ENCODE measurements around the gene FAM13A. TPM values are rescaled to one million over a fixed set of nuclear protein-coding genes. Genes with fewer than 3 reads are reported as not detected.

FAM13A gene
- total RNA-seq, 2 experiments from 2014 or later, result 10.5 TPM

- peaks cover 14% of the 10 kb centered on the region for H3K27me3 Mint-ChIP-seq
- peaks cover 8% of the 10 kb centered on the region for H3K36me3 Mint-ChIP-seq
- H3K4me3 Mint-ChIP-seq, result no peak overlapping the region
- H3K9me3 Mint-ChIP-seq, result no peaks in the 10 kb centered on the region
- peaks cover 9% of the 10 kb centered on the region for H3K4me1 Mint-ChIP-seq
- POLR2A ChIA-PET, result no interaction called here
- no peak overlapping the region for H3K27ac Mint-ChIP-seq
- ATAC-seq (ENCODE audit: low read depth) (no peak), DNase-seq (no peak)
Measured at GRCh38 chr4:88804234-88804633, 252.8 kb downstream of the FAM13A start.

GRCh38 chr4:88803600-88804096 lies 253.3 kb downstream of the FAM13A start:
- Mint-ChIP-seq H3K27me3 (peaks cover 11% of the 10 kb centered on the region), H3K4me3 (no peak overlapping the region)
- no peak for DNase-seq

GRCh38 chr4:88802585-88803286 lies 254.2 kb downstream of the FAM13A start:
- Mint-ChIP-seq H3K9me3 (no peaks in the 10 kb centered on the region), H3K27me3 (peaks cover 11% of the 10 kb centered on the region), H3K4me3 (no peak overlapping the region), H3K36me3 (peaks cover 9% of the 10 kb centered on the region), H3K27ac (no peak overlapping the region), H3K4me1 (peaks cover 9% of the 10 kb centered on the region)
- DNase-seq (no peak), ATAC-seq (ENCODE audit: low read depth) (no peak)
- POLR2A ChIA-PET, result no interaction called here

More at GRCh38 chr4:88803600-88804096, 253.3 kb downstream of the FAM13A start:
- Mint-ChIP-seq H3K27ac (no peak overlapping the region), H3K9me3 (no peaks in the 10 kb centered on the region), H3K4me1 (peaks cover 9% of the 10 kb centered on the region), H3K36me3 (peaks cover 8% of the 10 kb centered on the region)
- peak; percentile 54 for ATAC-seq (ENCODE audit: low read depth)
- POLR2A ChIA-PET, result no interaction called here

GRCh38 chr4:88802138-88802537 lies 254.8 kb downstream of the FAM13A start:
- Mint-ChIP-seq H3K4me1 (peaks cover 9% of the 10 kb centered on the region), H3K27ac (no peak overlapping the region)

GRCh38 chr4:88799900-88800299 lies 257.1 kb downstream of the FAM13A start:
- peaks cover 12% of the 10 kb centered on the region for H3K27me3 Mint-ChIP-seq
- POLR2A ChIA-PET, result no interaction called here
- no peak overlapping the region for H3K4me3 Mint-ChIP-seq
- DNase-seq, result no peak
- H3K4me1 Mint-ChIP-seq, result peaks cover 9% of the 10 kb centered on the region
- ATAC-seq (ENCODE audit: low read depth), result no peak
- peaks cover 6% of the 10 kb centered on the region for H3K36me3 Mint-ChIP-seq
- no peak overlapping the region for H3K27ac Mint-ChIP-seq
- H3K9me3 Mint-ChIP-seq, result no peaks in the 10 kb centered on the region

More at GRCh38 chr4:88802138-88802537, 254.8 kb downstream of the FAM13A start:
- Mint-ChIP-seq H3K9me3 (no peaks in the 10 kb centered on the region), H3K4me3 (no peak overlapping the region), H3K27me3 (peaks cover 13% of the 10 kb centered on the region), H3K36me3 (peaks cover 7% of the 10 kb centered on the region)
- POLR2A ChIA-PET, result no interaction called here
- ATAC-seq (ENCODE audit: low read depth) (no peak), DNase-seq (no peak)

GRCh38 chr4:88797725-88798124 lies 259.3 kb downstream of the FAM13A start:
- Mint-ChIP-seq H3K27ac (no peak overlapping the region), H3K4me1 (peaks cover 3% of the 10 kb centered on the region), H3K36me3 (peaks cover 4% of the 10 kb centered on the region), H3K9me3 (no peaks in the 10 kb centered on the region), H3K4me3 (no peak overlapping the region), H3K27me3 (peaks cover 12% of the 10 kb centered on the region)
- no peak for ATAC-seq (ENCODE audit: low read depth)
- POLR2A ChIA-PET, result no interaction called here
- no peak for DNase-seq

- H3K9me3 Mint-ChIP-seq, result no peaks in the 10 kb centered on the region
- peaks cover 1% of the 10 kb centered on the region for H3K36me3 Mint-ChIP-seq
- peaks cover 12% of the 10 kb centered on the region for H3K27me3 Mint-ChIP-seq
- DNase-seq (no peak), ATAC-seq (ENCODE audit: low read depth) (no peak)
- H3K27ac Mint-ChIP-seq, result no peak overlapping the region
- POLR2A ChIA-PET, result no interaction called here
- peaks cover 7% of the 10 kb centered on the region for H3K4me1 Mint-ChIP-seq
- H3K4me3 Mint-ChIP-seq, result no peak overlapping the region
Measured at GRCh38 chr4:88796545-88796944, 260.4 kb downstream of the FAM13A start.

GRCh38 chr4:88794952-88795351 lies 262.0 kb downstream of the FAM13A start:
- H3K27me3 Mint-ChIP-seq, result peaks cover 10% of the 10 kb centered on the region
- H3K4me1 Mint-ChIP-seq, result peaks cover 7% of the 10 kb centered on the region
- ATAC-seq (ENCODE audit: low read depth), result no peak
- H3K36me3 Mint-ChIP-seq, result peaks cover 1% of the 10 kb centered on the region
- DNase-seq, result no peak
- no peak overlapping the region for H3K27ac Mint-ChIP-seq
- no peaks in the 10 kb centered on the region for H3K9me3 Mint-ChIP-seq
- H3K4me3 Mint-ChIP-seq, result no peak overlapping the region
- POLR2A ChIA-PET, result no interaction called here

- POLR2A ChIA-PET, result no interaction called here
- ATAC-seq (ENCODE audit: low read depth), result no peak
- Mint-ChIP-seq H3K27me3 (peaks cover 12% of the 10 kb centered on the region), H3K9me3 (no peaks in the 10 kb centered on the region), H3K4me1 (peaks cover 7% of the 10 kb centered on the region), H3K36me3 (peaks cover 4% of the 10 kb centered on the region), H3K27ac (no peak overlapping the region), H3K4me3 (no peak overlapping the region)
- no peak for DNase-seq
Measured at GRCh38 chr4:88794087-88794690, 262.8 kb downstream of the FAM13A start.

GRCh38 chr4:88793475-88793874 lies 263.5 kb downstream of the FAM13A start:
- Mint-ChIP-seq H3K4me1 (peaks cover 7% of the 10 kb centered on the region), H3K27me3 (peaks cover 13% of the 10 kb centered on the region), H3K4me3 (no peak overlapping the region), H3K27ac (no peak overlapping the region), H3K36me3 (peaks cover 4% of the 10 kb centered on the region), H3K9me3 (no peaks in the 10 kb centered on the region)
- ATAC-seq (ENCODE audit: low read depth) (no peak), DNase-seq (no peak)
- POLR2A ChIA-PET, result no interaction called here

- H3K36me3 Mint-ChIP-seq, result peaks cover 2% of the 10 kb centered on the region
- no peak overlapping the region for H3K27ac Mint-ChIP-seq
- H3K4me3 Mint-ChIP-seq, result no peak overlapping the region
- POLR2A ChIA-PET, result no interaction called here
- ATAC-seq (ENCODE audit: low read depth) (no peak), DNase-seq (no peak)
- peaks cover 13% of the 10 kb centered on the region for H3K27me3 Mint-ChIP-seq
- no peaks in the 10 kb centered on the region for H3K9me3 Mint-ChIP-seq
- H3K4me1 Mint-ChIP-seq, result peaks cover 7% of the 10 kb centered on the region
Measured at GRCh38 chr4:88792821-88793220, 264.2 kb downstream of the FAM13A start.

- POLR2A ChIA-PET, result no interaction called here
- peaks cover 9% of the 10 kb centered on the region for H3K27me3 Mint-ChIP-seq
- peaks cover 2% of the 10 kb centered on the region for H3K36me3 Mint-ChIP-seq
- H3K4me3 Mint-ChIP-seq, result no peak overlapping the region
- peaks cover 7% of the 10 kb centered on the region for H3K4me1 Mint-ChIP-seq
- no peak for ATAC-seq (ENCODE audit: low read depth)
- no peaks in the 10 kb centered on the region for H3K9me3 Mint-ChIP-seq
- DNase-seq, result no peak
- H3K27ac Mint-ChIP-seq, result no peak overlapping the region
Measured at GRCh38 chr4:88792268-88792781, 264.7 kb downstream of the FAM13A start.

GRCh38 chr4:88791274-88791673 lies 265.7 kb downstream of the FAM13A start:
- H3K27me3 Mint-ChIP-seq, result peaks cover 3% of the 10 kb centered on the region
- no peaks in the 10 kb centered on the region for H3K9me3 Mint-ChIP-seq
- peaks cover 2% of the 10 kb centered on the region for H3K36me3 Mint-ChIP-seq
- no peak overlapping the region for H3K27ac Mint-ChIP-seq
- H3K4me1 Mint-ChIP-seq, result peaks cover 7% of the 10 kb centered on the region
- DNase-seq (no peak), ATAC-seq (ENCODE audit: low read depth) (no peak)
- POLR2A ChIA-PET, result no interaction called here
- no peak overlapping the region for H3K4me3 Mint-ChIP-seq

- H3K27me3 Mint-ChIP-seq, result peaks cover 3% of the 10 kb centered on the region
- no peak for DNase-seq
- peaks cover 6% of the 10 kb centered on the region for H3K36me3 Mint-ChIP-seq
- H3K4me1 Mint-ChIP-seq, result peaks cover 7% of the 10 kb centered on the region
- POLR2A ChIA-PET, result no interaction called here
- H3K4me3 Mint-ChIP-seq, result no peak overlapping the region
- no peaks in the 10 kb centered on the region for H3K9me3 Mint-ChIP-seq
- no peak for ATAC-seq (ENCODE audit: low read depth)
- H3K27ac Mint-ChIP-seq, result no peak overlapping the region
Measured at GRCh38 chr4:88788895-88789294, 268.1 kb downstream of the FAM13A start.

All from activated naive CD8-positive, alpha-beta T cell treated with anti-CD3 and anti-CD28 coated beads, Interleukin-2, amount 10 ng/mL, durations not matched to agents 7 days and 5 days (primary cell).